Right hindlimb (tissue), 1 donor: Measurements from ENCODE around the gene PYGM.

ENCODE experiments used
- DNase-seq: peaks from one replicate; pipeline ENCODE4 v3.0.0-alpha.2; 2018

PYGM gene

GRCh38 chr11:64752175-64752970 lies 7.4 kb downstream of the PYGM start:
- DNase-seq = peak; percentile 52

GRCh38 chr11:64751580-64751979 lies 8.2 kb downstream of the PYGM start:
- no peak for DNase-seq

- no peak for DNase-seq
Measured at GRCh38 chr11:64751136-64751535, 8.6 kb downstream of the PYGM start.

- DNase-seq = no peak
Measured at GRCh38 chr11:64750361-64751054, 9.3 kb downstream of the PYGM start.

- DNase-seq = no peak
Measured at GRCh38 chr11:64747961-64748665, 11.7 kb downstream of the PYGM start.

- peak; percentile 16 for DNase-seq
Measured at GRCh38 chr11:64746486-64746885, 13.3 kb downstream of the PYGM start.

GRCh38 chr11:64745521-64746328 lies 14.0 kb downstream of the PYGM start:
- DNase-seq = peak; percentile 85

GRCh38 chr11:64745189-64745520 lies 14.6 kb downstream of the PYGM start:
- peak; percentile 61 for DNase-seq

GRCh38 chr11:64744544-64745188 lies 15.1 kb downstream of the PYGM start:
- DNase-seq = no peak

- DNase-seq = peak; percentile 66
Measured at GRCh38 chr11:64743591-64744543, 15.9 kb downstream of the PYGM start, which contains the start of gene RASGRP2. Gene RASGRP2 (minus strand): TSS chr11:64744142. CDS start chr11:64742866, 1,276 bp downstream.

- peak; percentile 58 for DNase-seq
Measured at GRCh38 chr11:64742889-64743590, 16.7 kb downstream of the PYGM start.

GRCh38 chr11:64742087-64742888 lies 17.5 kb downstream of the PYGM start:
- DNase-seq = no peak

GRCh38 chr11:64741375-64742086 lies 18.2 kb downstream of the PYGM start:
- no peak for DNase-seq

- DNase-seq = no peak
Measured at GRCh38 chr11:64739871-64740270, 19.9 kb downstream of the PYGM start.

- no peak for DNase-seq
Measured at GRCh38 chr11:64736654-64737053, 23.1 kb downstream of the PYGM start.

- no peak for DNase-seq
Measured at GRCh38 chr11:64735725-64736259, 24.0 kb downstream of the PYGM start.

GRCh38 chr11:64734811-64735724 lies 24.7 kb downstream of the PYGM start:
- no peak for DNase-seq
